OCI-LY7 (cell line): ENCODE results near the gene VTI1A. TPM values are rescaled to one million over a fixed set of nuclear protein-coding genes. Genes with fewer than 3 reads are reported as not detected.

Source experiments
- BruUV-seq: library from RNA; stranded (reverse); fragments of 400-500 nt; replicated peaks from 2 replicates; lab custom pipeline; 2021; lab: Mats Ljungman, UMichigan
- CTCF ChIA-PET: fragments of 300-600 bp; sonication (Branson Sonifier 250); formaldehyde crosslinking; loops from one replicate; lab custom pipeline; 2022; ENCODE audit warnings: antibody characterized with exemption; ENCODE audit not compliant: unreplicated experiment; lab: Charles Lee
- POLR2A ChIA-PET: fragments of 300-600 bp; sonication (Branson Sonifier 250); formaldehyde crosslinking; loops from one replicate; lab custom pipeline; 2022; ENCODE audit warnings: antibody characterized with exemption; lab: Charles Lee
- DNase-seq: peaks from one replicate; pipeline ENCODE4 v3.0.0-alpha.2; 2015; ENCODE audit warnings: low spot score
- H2AFZ ChIP-seq: fragments of 200-600 bp; sonication (generic), shearing (Covaris generic); 2 replicates; pipeline ENCODE4 v1.6.1; 2014; ENCODE audit warnings: mild to moderate bottlenecking, antibody characterized with exemption, low read length, moderate library complexity
- H3K27ac ChIP-seq: fragments of 200-600 bp; sonication (generic); 2 replicates; pipeline ENCODE4 v1.5.1; 2014; ENCODE audit warnings: mixed run types, low read depth, mild to moderate bottlenecking, moderate library complexity, low read length, inconsistent platforms; ENCODE audit not compliant: poor library complexity, severe bottlenecking
- H3K36me3 ChIP-seq: fragments of 200-600 bp; sonication (generic); 2 replicates; pipeline ENCODE4 v1.6.1; 2014; ENCODE audit warnings: mild to moderate bottlenecking, antibody characterized with exemption, low read length, moderate library complexity, mixed read lengths; ENCODE audit not compliant: insufficient read depth
- H3K4me1 ChIP-seq: fragments of 200-600 bp; sonication (generic); 2 replicates; pipeline ENCODE4 v1.5.1; 2014; ENCODE audit warnings: mild to moderate bottlenecking, low read length; ENCODE audit not compliant: insufficient read depth, poor library complexity, severe bottlenecking
- H3K4me2 ChIP-seq: fragments of 200-600 bp; sonication (generic); 2 replicates; pipeline ENCODE4 v1.6.1; 2014; ENCODE audit warnings: mild to moderate bottlenecking, low read length
- H3K4me3 ChIP-seq: fragments of 200-600 bp; sonication (generic); 2 replicates; pipeline ENCODE4 v1.5.1; 2014; ENCODE audit warnings: mild to moderate bottlenecking, low read depth, low read length; ENCODE audit not compliant: poor library complexity, severe bottlenecking
- H3K79me2 ChIP-seq: fragments of 200-600 bp; sonication (generic); 2 replicates; pipeline ENCODE4 v1.6.1; 2016; ENCODE audit warnings: low read depth, mild to moderate bottlenecking, low read length, moderate library complexity, mixed read lengths; ENCODE audit not compliant: insufficient read depth
- H3K9me2 ChIP-seq: fragments of 200-600 bp; sonication (generic); 2 replicates; pipeline ENCODE4 v1.6.1; 2016; ENCODE audit warnings: mild to moderate bottlenecking, low read length, mixed read lengths; ENCODE audit not compliant: insufficient read depth
- H3K9me3 ChIP-seq: fragments of 200-600 bp; sonication (generic); 2 replicates; pipeline ENCODE4 v1.6.1; 2014; ENCODE audit warnings: mild to moderate bottlenecking, mixed run types, low read length, mixed read lengths
- H4K20me1 ChIP-seq: fragments of 200-600 bp; sonication (generic); 2 replicates; pipeline ENCODE4 v1.6.1; 2014; ENCODE audit warnings: mild to moderate bottlenecking, antibody characterized with exemption, low read length, moderate library complexity, mixed read lengths; ENCODE audit not compliant: insufficient read depth
- CTCF ChIP-seq: fragments of 200-600 bp; sonication (generic); conservative IDR thresholded peaks from 2 replicates; pipeline ENCODE4 v1.5.1; 2014; ENCODE audit warnings: mild to moderate bottlenecking, antibody characterized with exemption, low read length, moderate library complexity, mixed read lengths
- EZH2phosphoT487 ChIP-seq: fragments of 200-600 bp; sonication (generic); IDR thresholded peaks from 2 replicates; pipeline ENCODE4 v1.6.1; 2018; ENCODE audit warnings: low read depth, borderline replicate concordance, mild to moderate bottlenecking, mixed run types, antibody characterized with exemption, low read length, moderate library complexity, mixed read lengths
- intact Hi-C: fragments of 100-400 bp; cut with micrococcal nuclease; formaldehyde crosslinking; loops from one replicate; pipeline ENCODE4 v1.10.0; 2022; ENCODE audit not compliant: unreplicated experiment
- total RNA-seq, 2 experiments: library from RNA; depleted of rRNA in 1 of 2; stranded (reverse); fragments of >200 nt in 1 of 2; shearing (Covaris generic) in 1 of 2; gene quantifications; 2 replicates each; pipeline ENCODE4 v1.2.3, GENCODE V29; 2014 to 2022

VTI1A gene
- total RNA-seq, 2 experiments from 2014 or later: 39.4 to 45.2 TPM

- no TSS peak for BruUV-seq
- DNase-seq: no peak
- no peaks in the 10 kb centered on the region for H3K9me3 ChIP-seq
Observed at GRCh38 chr10:112671743-112672142, 224.7 kb downstream of the VTI1A start.

DNA sequence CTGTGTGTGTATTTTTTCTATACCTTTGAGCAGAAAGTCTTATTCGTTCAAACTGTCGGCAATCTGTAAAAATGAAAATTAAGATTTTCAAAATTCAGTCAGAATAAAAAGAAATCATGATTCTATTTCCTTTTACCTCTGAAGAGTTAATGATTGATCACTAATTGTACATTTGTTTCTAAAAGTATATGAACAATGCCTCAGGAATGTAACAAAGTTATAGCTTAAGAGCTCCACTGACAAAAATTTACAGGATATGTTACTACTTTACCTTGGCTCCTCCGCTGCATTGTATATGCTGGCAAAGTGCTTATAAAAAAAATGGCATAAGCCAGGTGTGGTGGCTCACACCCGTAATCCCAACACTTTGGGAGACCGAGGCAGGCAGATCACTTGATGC, 225.7 kb downstream of the VTI1A start:
- no peak for DNase-seq
- H4K20me1 ChIP-seq: no peaks in the 10 kb centered on the region
- no peaks in the 10 kb centered on the region for H3K9me2 ChIP-seq
- H3K4me2 ChIP-seq: no peak overlapping the region
- H3K36me3 ChIP-seq: no peaks in the 10 kb centered on the region
- no peaks in the 10 kb centered on the region for H3K9me3 ChIP-seq
- intact Hi-C loops: no loop called here
- no TSS peak for BruUV-seq
- H3K4me1 ChIP-seq: no peaks in the 10 kb centered on the region
- ChIA-PET CTCF (interaction anchor here (0.6 kb wide), 1 partner anchor 12 kb away, joined by 3 read pairs; no protein-coding TSS in a partner anchor), POLR2A (interaction anchor here (0.7 to 1.3 kb wide), 3 partner anchors 9 to 513 kb away, joined by 3 to 4 read pairs (median 3); no protein-coding TSS in a partner anchor)
- no peak overlapping the region for H3K4me3 ChIP-seq
- no peak for TF ChIP-seq CTCF
- no peak overlapping the region for H3K27ac ChIP-seq
- no peaks in the 10 kb centered on the region for H3K79me2 ChIP-seq
- H2AFZ ChIP-seq: no peak overlapping the region

More at GRCh38 chr10:112671743-112672142, 224.7 kb downstream of the VTI1A start:
- no peaks in the 10 kb centered on the region for H3K79me2 ChIP-seq
- POLR2A ChIA-PET: no interaction called here
- no peak overlapping the region for H3K4me2 ChIP-seq
- no peak overlapping the region for H3K27ac ChIP-seq
- intact Hi-C loops: no loop called here
- no peaks in the 10 kb centered on the region for H4K20me1 ChIP-seq
- no peak for TF ChIP-seq CTCF
- no peak for TF ChIP-seq EZH2phosphoT487
- no peak overlapping the region for H2AFZ ChIP-seq
- no peak overlapping the region for H3K4me3 ChIP-seq
- no peaks in the 10 kb centered on the region for H3K36me3 ChIP-seq
- CTCF ChIA-PET: no interaction called here
- no peaks in the 10 kb centered on the region for H3K9me2 ChIP-seq
- no peaks in the 10 kb centered on the region for H3K4me1 ChIP-seq

DNA sequence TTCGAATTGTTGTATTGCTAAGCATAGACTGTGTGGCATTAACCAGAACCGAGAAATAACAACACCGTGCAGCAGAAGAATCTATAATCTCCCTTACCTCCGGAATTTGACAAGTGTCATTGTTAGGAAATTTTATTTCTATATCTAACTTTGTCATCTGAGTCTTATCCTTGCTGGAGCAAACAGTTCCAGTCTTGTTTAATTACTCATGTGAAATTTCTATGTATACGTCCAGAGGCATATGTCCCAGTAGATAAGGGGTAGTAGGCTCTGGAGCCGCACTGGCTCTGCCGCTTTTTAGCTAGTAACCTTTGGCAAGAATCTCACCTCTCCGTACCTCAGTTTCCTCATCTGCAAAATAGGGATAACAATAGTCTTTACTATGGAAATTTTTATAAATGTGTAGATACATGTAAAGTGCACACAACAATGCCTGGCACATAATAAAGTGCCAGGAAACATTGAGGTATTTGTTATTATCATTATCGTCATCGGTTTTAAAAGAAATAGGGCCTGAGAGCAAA, 228.6 kb downstream of the VTI1A start:
- Histone ChIP-seq H3K4me1 (no peaks in the 10 kb centered on the region), H3K9me3 (no peaks in the 10 kb centered on the region), H3K4me2 (no peak overlapping the region), H3K27ac (no peak overlapping the region), H3K4me3 (no peak overlapping the region), H3K79me2 (no peaks in the 10 kb centered on the region), H2AFZ (no peak overlapping the region), H3K9me2 (no peaks in the 10 kb centered on the region), H3K36me3 (no peaks in the 10 kb centered on the region), H4K20me1 (no peaks in the 10 kb centered on the region)
- no TSS peak for BruUV-seq
- TF ChIP-seq CTCF (no peak), EZH2phosphoT487 (no peak)
- ChIA-PET POLR2A (no interaction called here), CTCF (no interaction called here)
- DNase-seq: no peak
- intact Hi-C loops: no loop called here
